ENCODE measurements around the gene INSRR. TPM values are rescaled to one million over a fixed set of nuclear protein-coding genes. Genes with fewer than 3 reads are reported as not detected.

Gene INSRR
- total and polyA plus RNA-seq, 9 of the 15 experiments (the other 6 are each of a cell fraction or from before 2014, with no cell fraction given): 0.03 to 0.18 (median 0.06) TPM; not detected in 3

DNA sequence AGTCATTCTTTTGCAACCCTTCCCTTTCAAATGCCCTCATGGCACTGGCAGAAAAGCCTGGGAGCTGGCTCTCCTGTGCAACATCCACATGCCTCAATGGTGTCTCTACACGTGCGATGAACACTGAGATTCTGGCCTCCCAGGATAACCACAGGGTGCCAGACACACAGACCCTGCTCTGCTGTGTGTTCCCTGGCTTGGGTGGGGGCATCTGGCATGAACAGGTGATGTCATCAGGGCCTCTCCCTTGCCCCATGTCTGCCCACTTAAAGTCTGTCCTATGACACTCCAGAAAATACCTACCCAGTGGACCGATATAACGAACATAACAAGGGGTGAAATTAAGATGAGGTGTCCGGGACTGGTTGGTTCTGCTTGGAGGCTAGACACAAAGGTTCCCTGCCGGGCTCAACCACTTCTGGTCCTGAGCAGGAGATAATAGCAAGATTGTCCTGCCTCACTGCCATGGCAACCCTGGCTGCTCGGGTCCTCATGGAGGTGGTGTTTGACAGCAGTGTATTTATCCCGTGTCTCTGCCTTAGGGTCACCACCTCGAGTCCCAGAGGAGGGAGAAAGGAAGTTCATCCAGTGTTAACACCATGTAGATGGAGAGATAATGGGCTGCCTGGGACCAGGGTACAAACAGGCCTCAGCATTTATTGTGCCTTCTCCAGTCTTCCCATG lies 19.3 kb downstream of the INSRR start:
- Histone ChIP-seq H3K36me3 (ENCODE audit: control insufficient read depth, insufficient read depth, low read length) (no peaks in the 10 kb centered on the region), H3K79me2 (ENCODE audit: control insufficient read depth, insufficient read depth, low read length) (no peaks in the 10 kb centered on the region), H3K4me1 (replicated peaks in 1 of 2; ENCODE audit: control insufficient read depth in 2 of 2, insufficient read depth in 2 of 2, low read length in 2 of 2) (peaks cover 6 to 9% of the 10 kb centered on the region in 2 experiments; a peak in 4 of 5 replicates), H3K27me3 (ENCODE audit: control insufficient read depth in 2 of 2, insufficient read depth in 2 of 2, low read length in 2 of 2) (peaks cover 0 to 3% of the 10 kb centered on the region in 2 experiments; a peak in 1 of 5 replicates), H3K9me1 (ENCODE audit: control insufficient read depth, insufficient read depth, low read length) (no peaks in the 10 kb centered on the region), H3K9ac (ENCODE audit: insufficient read depth in 1 of 2, low read depth in 2 of 2, low read length in 2 of 2) (no peak overlapping the region), H3K4me2 (ENCODE audit: insufficient read depth, low read length) (no peak overlapping the region), H3K27ac (ENCODE audit: extremely low read depth, low read depth, low read length) (no peak overlapping the region), H3K9me3 (replicated peaks; ENCODE audit: control insufficient read depth, insufficient read depth, low read depth, low read length) (no peaks in the 10 kb centered on the region), H3K4me3 (no peak overlapping the region), H4K20me1 (replicated peaks; ENCODE audit: control insufficient read depth, insufficient read depth, low read length) (no peaks in the 10 kb centered on the region), H2AFZ (ENCODE audit: low read depth, low read length) (no peak overlapping the region)
- no peak for TF ChIP-seq ARID1B (IDR thresholded peaks at IDR 0.05)
- TF ChIP-seq, protein P1, sequence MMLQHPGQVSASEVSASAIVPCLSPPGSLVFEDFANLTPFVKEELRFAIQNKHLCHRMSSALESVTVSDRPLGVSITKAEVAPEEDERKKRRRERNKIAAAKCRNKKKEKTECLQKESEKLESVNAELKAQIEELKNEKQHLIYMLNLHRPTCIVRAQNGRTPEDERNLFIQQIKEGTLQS (IDR thresholded peaks at IDR 0.05): peak; percentile 26; the same call in 1 of the 2 replicates
- TF ChIP-seq, protein P1 (CRISPR knock-in tag; conservative IDR thresholded peaks at IDR 0.05): no peak
- TF ChIP-seq KHSRP (IDR thresholded peaks at IDR 0.05): no peak
- TF ChIP-seq ZSCAN29 (IDR thresholded peaks at IDR 0.05): no peak
- no peak for TF ChIP-seq XRCC5 (IDR thresholded peaks at IDR 0.05; ENCODE audit: low read depth, low read length)
- no TSS peak for BruUV-seq (replicated peaks)
- ATAC-seq: no peak; the same call in 2 of the 3 replicates
- whole genome bisulfite sequencing (ENCODE audit: insufficient coverage, low coverage, missing lambda C conversion rate): 3% methylated on average over 9 of the region's 9 CpGs
- intact Hi-C loops (cut with micrococcal nuclease) (loop anchor here (1.0 kb wide), 2 partner anchors 21 to 51 kb away; partner anchors contain the start of gene NTRK1), in situ Hi-C loops (cut with MboI) (no loop called here)
- ChIA-PET CTCF (ENCODE audit: low intra/inter-chr PET ratio) (interaction anchor here (0.7 to 2.0 kb wide), 7 partner anchors 21 to 316 kb away, joined by 3 to 24 read pairs (median 4); partner anchors contain the start of genes LRRC71 and NTRK1), POLR2A (interaction anchor here (0.6 to 1.0 kb wide), 3 partner anchors 16 to 738 kb away, joined by 3 to 4 read pairs (median 3); no protein-coding TSS in a partner anchor)
- no peak for FAIRE-seq
- no peak for DNase-seq (ENCODE audit: extremely low read depth in 1 of 4, low spot score in 3 of 4)

Data from K562 (cell line).